H7 (cell line): ENCODE results near the gene PAGE2. TPM values are rescaled to one million over a fixed set of nuclear protein-coding genes. Genes with fewer than 3 reads are reported as not detected.

Experiments
- total RNA-seq: library from RNA; depleted of rRNA; stranded (reverse); fragments of >200 nt; shearing (Covaris generic); gene quantifications from 2 replicates; pipeline ENCODE4 v1.2.3, GENCODE V29; 2014; rRNA removed

PAGE2 gene
- total RNA-seq, 1 experiment from 2014 or later, result not detected

Other genes starting within 250 kb of the PAGE2 start
- gene TRO, start 168.2 kb upstream of the PAGE2 start, total RNA-seq, result 49.8 and 53.7 TPM in 2 replicates
- 0.07 and 0.14 TPM in 2 replicates for gene PFKFB1, start 94.8 kb upstream of the PAGE2 start, total RNA-seq
- gene APEX2, start 88.7 kb upstream of the PAGE2 start, total RNA-seq, result 21.7 and 26.4 TPM in 2 replicates
- not detected in 2 replicates for gene ALAS2, start 58.0 kb upstream of the PAGE2 start, total RNA-seq
- not detected in 2 replicates for gene PAGE2B, start 14.0 kb upstream of the PAGE2 start, total RNA-seq
- not detected in 2 replicates for gene PAGE5, start 131.3 kb downstream of the PAGE2 start, total RNA-seq
- not detected in 2 replicates for gene PAGE3, start 175.9 kb downstream of the PAGE2 start, total RNA-seq